WERI-Rb-1 (cell line): ENCODE data around the gene TP63.

Experiments
- DNase-seq: peaks from one replicate; pipeline ENCODE4 v3.0.0-alpha.2; 2020
- H3K27ac ChIP-seq: fragments of 250-450 bp; sonication (Bioruptor Pico); 2 replicates; pipeline ENCODE4 v1.5.1; 2020; ENCODE audit warnings: mild to moderate bottlenecking, moderate library complexity
- H3K27me3 ChIP-seq: fragments of 250-450 bp; sonication (Bioruptor Pico); 2 replicates; pipeline ENCODE4 v1.5.1; 2021; ENCODE audit warnings: mild to moderate bottlenecking, low read depth, moderate library complexity; ENCODE audit not compliant: insufficient read depth, severe bottlenecking
- H3K36me3 ChIP-seq: fragments of 250-450 bp; sonication (Bioruptor Pico); 2 replicates; pipeline ENCODE4 v1.5.1; 2020; ENCODE audit warnings: mild to moderate bottlenecking, moderate library complexity
- H3K4me3 ChIP-seq: 2 replicates; pipeline ENCODE4 v1.5.1; 2011; ENCODE audit warnings: low read depth, mild to moderate bottlenecking, control low read depth, low read length
- H3K9me3 ChIP-seq: fragments of 250-450 bp; sonication (Bioruptor Pico); 2 replicates; pipeline ENCODE4 v1.5.1; 2021; ENCODE audit warnings: mild to moderate bottlenecking, moderate library complexity; ENCODE audit not compliant: severe bottlenecking
- TF ChIP-seq, protein P1 (sequence below): IDR thresholded peaks from 2 replicates; pipeline ENCODE4 v1.5.1; 2011; ENCODE audit warnings: low read depth, mild to moderate bottlenecking, control low read depth, inconsistent platforms, low read length

Gene TP63

DNA sequence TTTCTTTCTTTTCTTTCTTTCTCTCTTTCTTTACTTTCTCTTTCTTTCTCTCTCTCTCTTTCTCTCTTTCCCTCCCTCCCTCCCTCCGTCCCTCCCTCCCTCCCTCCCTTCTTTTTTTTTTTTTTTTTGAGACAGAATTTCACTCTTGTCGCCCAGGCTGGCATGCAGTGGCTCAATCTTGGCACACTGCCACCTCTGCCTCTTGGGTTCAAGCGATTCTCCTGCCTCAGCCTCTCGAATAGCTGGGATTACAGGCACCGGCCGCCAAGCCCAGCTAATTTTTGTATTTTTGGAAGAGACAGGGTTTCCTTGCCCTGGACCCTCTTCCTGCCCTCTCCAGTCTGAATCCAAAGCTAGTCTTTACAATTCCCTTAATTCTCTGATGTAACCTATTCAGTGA, 102.9 kb downstream of the TP63 start:
- Histone ChIP-seq H3K36me3 (no peaks in the 10 kb centered on the region), H3K27me3 (no peaks in the 10 kb centered on the region), H3K9me3 (no peaks in the 10 kb centered on the region), H3K4me3 (no peak overlapping the region), H3K27ac (no peak overlapping the region)
- no peak for DNase-seq
- TF ChIP-seq, protein P1, sequence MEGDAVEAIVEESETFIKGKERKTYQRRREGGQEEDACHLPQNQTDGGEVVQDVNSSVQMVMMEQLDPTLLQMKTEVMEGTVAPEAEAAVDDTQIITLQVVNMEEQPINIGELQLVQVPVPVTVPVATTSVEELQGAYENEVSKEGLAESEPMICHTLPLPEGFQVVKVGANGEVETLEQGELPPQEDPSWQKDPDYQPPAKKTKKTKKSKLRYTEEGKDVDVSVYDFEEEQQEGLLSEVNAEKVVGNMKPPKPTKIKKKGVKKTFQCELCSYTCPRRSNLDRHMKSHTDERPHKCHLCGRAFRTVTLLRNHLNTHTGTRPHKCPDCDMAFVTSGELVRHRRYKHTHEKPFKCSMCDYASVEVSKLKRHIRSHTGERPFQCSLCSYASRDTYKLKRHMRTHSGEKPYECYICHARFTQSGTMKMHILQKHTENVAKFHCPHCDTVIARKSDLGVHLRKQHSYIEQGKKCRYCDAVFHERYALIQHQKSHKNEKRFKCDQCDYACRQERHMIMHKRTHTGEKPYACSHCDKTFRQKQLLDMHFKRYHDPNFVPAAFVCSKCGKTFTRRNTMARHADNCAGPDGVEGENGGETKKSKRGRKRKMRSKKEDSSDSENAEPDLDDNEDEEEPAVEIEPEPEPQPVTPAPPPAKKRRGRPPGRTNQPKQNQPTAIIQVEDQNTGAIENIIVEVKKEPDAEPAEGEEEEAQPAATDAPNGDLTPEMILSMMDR, result no peak

DNA sequence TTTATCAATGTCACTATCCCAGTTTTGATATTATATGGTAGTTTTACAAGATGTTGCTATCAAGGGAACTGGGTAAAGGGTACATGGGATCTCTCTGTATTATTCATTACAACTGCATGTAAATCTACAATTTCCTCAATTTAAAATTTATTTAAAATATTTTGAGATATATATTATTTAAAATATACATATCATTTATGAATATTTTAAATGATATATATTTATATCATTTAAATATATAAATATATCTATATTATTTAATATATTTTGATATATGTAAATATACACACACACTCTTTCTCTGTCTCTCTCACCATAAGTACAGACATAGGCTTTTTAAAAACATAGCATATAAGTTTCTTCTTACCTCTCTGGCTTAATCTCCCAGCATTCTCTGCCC, 104.7 kb downstream of the TP63 start:
- H3K36me3 ChIP-seq, result no peaks in the 10 kb centered on the region
- DNase-seq, result no peak
- TF ChIP-seq, protein P1, result no peak

DNA sequence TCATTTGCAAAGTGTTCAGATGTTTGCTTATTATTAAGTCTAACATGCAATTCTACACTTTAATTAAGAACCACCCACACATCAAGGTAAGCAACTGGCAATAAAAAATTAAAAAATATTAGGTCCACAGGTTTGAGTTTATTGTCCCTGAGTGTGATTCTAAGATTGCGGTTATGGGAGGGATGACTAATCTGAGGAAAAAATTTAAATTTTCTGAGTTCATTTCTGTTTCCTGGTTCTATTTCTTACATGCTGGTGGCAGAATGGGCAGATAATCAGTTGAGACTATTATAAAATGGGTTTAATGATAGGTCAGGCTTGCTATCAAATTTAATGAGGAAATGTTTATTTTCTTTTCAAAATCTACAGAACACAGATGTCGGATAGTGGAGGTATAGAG, 105.9 kb downstream of the TP63 start:
- TF ChIP-seq, protein P1, result no peak
- Histone ChIP-seq H3K4me3 (no peak overlapping the region), H3K36me3 (no peaks in the 10 kb centered on the region)

More for the DNA sequence above, 104.7 kb downstream of the TP63 start:
- no peak overlapping the region for H3K27ac ChIP-seq
- no peaks in the 10 kb centered on the region for H3K27me3 ChIP-seq
- H3K9me3 ChIP-seq, result no peaks in the 10 kb centered on the region
- H3K4me3 ChIP-seq, result no peak overlapping the region

DNA sequence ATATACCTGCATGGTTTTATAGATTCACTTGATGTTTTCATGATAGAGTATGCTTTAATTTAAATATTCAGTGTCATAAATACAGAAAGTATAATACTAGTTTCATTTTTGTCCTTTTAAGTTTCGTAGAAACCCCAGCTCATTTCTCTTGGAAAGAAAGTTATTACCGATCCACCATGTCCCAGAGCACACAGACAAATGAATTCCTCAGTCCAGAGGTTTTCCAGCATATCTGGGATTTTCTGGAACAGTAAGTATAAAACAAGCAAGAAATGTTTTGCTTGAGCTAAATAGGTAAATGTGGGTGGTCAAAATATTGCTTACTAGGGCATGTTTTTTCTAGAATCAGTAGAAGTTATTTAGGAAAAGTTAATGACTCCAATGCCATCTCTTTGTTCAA, 106.4 kb downstream of the TP63 start:
- Histone ChIP-seq H3K36me3 (no peaks in the 10 kb centered on the region), H3K27me3 (no peaks in the 10 kb centered on the region), H3K27ac (no peak overlapping the region), H3K9me3 (no peaks in the 10 kb centered on the region), H3K4me3 (no peak overlapping the region)
- TF ChIP-seq, protein P1, result no peak
- DNase-seq, result no peak

More for the DNA sequence above, 105.9 kb downstream of the TP63 start:
- Histone ChIP-seq H3K27ac (no peak overlapping the region), H3K27me3 (no peaks in the 10 kb centered on the region), H3K9me3 (no peaks in the 10 kb centered on the region)
- DNase-seq, result no peak

DNA sequence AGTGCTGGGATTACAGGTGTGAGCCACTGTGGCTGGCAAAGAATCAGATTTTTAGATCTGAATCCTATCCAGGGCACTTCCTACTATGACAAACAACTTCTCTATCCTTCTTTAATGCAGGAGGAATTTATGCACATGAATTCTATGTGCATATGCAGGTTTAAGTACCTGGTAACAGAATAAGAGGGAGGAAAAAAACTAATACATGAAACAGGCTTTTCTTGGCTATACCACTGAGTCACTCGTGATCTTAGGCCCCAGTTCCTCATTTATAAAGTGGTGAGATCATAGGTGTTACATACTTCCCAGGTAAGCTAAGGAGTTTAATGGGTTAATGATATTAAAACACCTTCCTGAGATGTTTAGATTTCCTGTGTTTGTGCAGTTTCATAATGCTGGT, 108.2 kb downstream of the TP63 start:
- TF ChIP-seq, protein P1, result no peak
- Histone ChIP-seq H3K27ac (no peak overlapping the region), H3K36me3 (no peaks in the 10 kb centered on the region), H3K4me3 (no peak overlapping the region), H3K27me3 (no peaks in the 10 kb centered on the region), H3K9me3 (no peaks in the 10 kb centered on the region)
- DNase-seq, result no peak

DNA sequence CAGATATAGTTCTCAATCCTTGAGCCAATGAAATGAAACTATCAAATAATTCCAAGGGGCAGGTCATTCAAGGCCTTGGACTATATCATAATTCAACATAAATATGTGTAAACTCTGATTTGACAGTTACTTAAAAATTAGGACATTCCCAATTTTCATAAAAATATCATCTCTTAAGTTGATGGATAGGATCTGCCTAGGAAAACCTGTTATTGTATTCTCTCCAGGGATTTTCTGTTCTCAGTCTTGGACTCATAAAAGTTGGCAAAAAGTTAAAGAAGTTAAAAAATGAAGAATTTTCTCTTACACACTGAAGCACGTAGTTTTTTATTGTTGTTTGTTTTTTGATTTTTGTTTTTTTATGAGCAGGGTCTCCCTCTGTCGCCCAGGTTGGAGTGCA, 109.0 kb downstream of the TP63 start:
- Histone ChIP-seq H3K9me3 (no peaks in the 10 kb centered on the region), H3K4me3 (no peak overlapping the region), H3K27ac (no peak overlapping the region), H3K27me3 (no peaks in the 10 kb centered on the region), H3K36me3 (no peaks in the 10 kb centered on the region)
- no peak for DNase-seq
- TF ChIP-seq, protein P1, result no peak
